ENCODE data around the gene DLL3.
"Not testable (repeated sequence)": the region's sequence is repeated elsewhere in the genome, so short reads cannot be mapped to it uniquely, and the experiment has no call there.

Gene DLL3

GRCh38 chr19:39498798-39499642 is at the start of gene DLL3:
TSS of gene DLL3 (plus strand) at chr19:39498947. CDS start at chr19:39498975, 28 bp downstream.
- DNase-seq (ENCODE audit: low read depth) = no peak

GRCh38 chr19:39449116-39449797 is 49.5 kb upstream of the DLL3 start:
- no peak for DNase-seq (ENCODE audit: low read depth)

GRCh38 chr19:39451257-39451656 is 47.5 kb upstream of the DLL3 start:
- not testable (repeated sequence) for DNase-seq (ENCODE audit: low read depth)

GRCh38 chr19:39463403-39463802 is 35.3 kb upstream of the DLL3 start:
- no peak for DNase-seq (ENCODE audit: low read depth)

GRCh38 chr19:39465956-39466747 is 32.6 kb upstream of the DLL3 start:
- no peak for DNase-seq (ENCODE audit: low read depth)

- no peak for DNase-seq (ENCODE audit: low read depth)
Measured at GRCh38 chr19:39467941-39468340, 30.8 kb upstream of the DLL3 start.

- no peak for DNase-seq (ENCODE audit: low read depth)
Measured at GRCh38 chr19:39469036-39469435, 29.7 kb upstream of the DLL3 start.

- no peak for DNase-seq (ENCODE audit: low read depth)
Measured at GRCh38 chr19:39469567-39469966, 29.2 kb upstream of the DLL3 start.

GRCh38 chr19:39470724-39471339 is 27.9 kb upstream of the DLL3 start:
- DNase-seq (ENCODE audit: low read depth) = no peak

GRCh38 chr19:39471756-39472536 is 26.8 kb upstream of the DLL3 start:
- no peak for DNase-seq (ENCODE audit: low read depth)

- DNase-seq (ENCODE audit: low read depth) = no peak
Measured at GRCh38 chr19:39472746-39473442, 25.9 kb upstream of the DLL3 start.

GRCh38 chr19:39473443-39473960 is 25.2 kb upstream of the DLL3 start:
- no peak for DNase-seq (ENCODE audit: low read depth)

GRCh38 chr19:39474139-39474620 is 24.6 kb upstream of the DLL3 start:
- DNase-seq (ENCODE audit: low read depth) = peak; percentile 61

- DNase-seq (ENCODE audit: low read depth) = no peak
Measured at GRCh38 chr19:39475748-39476147, 23.0 kb upstream of the DLL3 start.

- not testable (repeated sequence) for DNase-seq (ENCODE audit: low read depth)
Measured at GRCh38 chr19:39479319-39479801, 19.4 kb upstream of the DLL3 start.

GRCh38 chr19:39479916-39480315 is 18.8 kb upstream of the DLL3 start:
- DNase-seq (ENCODE audit: low read depth) = no peak

- peak; percentile 99 for DNase-seq (ENCODE audit: low read depth)
Measured at GRCh38 chr19:39480337-39481228, 18.2 kb upstream of the DLL3 start, which contains the start of gene TIMM50. TSS of gene TIMM50 (plus strand) at chr19:39480838. CDS start at chr19:39480854, 16 bp downstream.

GRCh38 chr19:39481229-39481545 is 17.6 kb upstream of the DLL3 start:
- DNase-seq (ENCODE audit: low read depth) = no peak

- DNase-seq (ENCODE audit: low read depth) = no peak
Measured at GRCh38 chr19:39481676-39482075, 17.1 kb upstream of the DLL3 start.

Data from activated T-cell treated with anti-CD3 and anti-CD28 coated beads for 48 hours (primary cell).